ENCODE results near the gene POGK. TPM values are rescaled to one million over a fixed set of nuclear protein-coding genes. Genes with fewer than 3 reads are reported as not detected.

Gene POGK
- polyA plus RNA-seq, 1 experiment, result 13.7 TPM

DNA sequence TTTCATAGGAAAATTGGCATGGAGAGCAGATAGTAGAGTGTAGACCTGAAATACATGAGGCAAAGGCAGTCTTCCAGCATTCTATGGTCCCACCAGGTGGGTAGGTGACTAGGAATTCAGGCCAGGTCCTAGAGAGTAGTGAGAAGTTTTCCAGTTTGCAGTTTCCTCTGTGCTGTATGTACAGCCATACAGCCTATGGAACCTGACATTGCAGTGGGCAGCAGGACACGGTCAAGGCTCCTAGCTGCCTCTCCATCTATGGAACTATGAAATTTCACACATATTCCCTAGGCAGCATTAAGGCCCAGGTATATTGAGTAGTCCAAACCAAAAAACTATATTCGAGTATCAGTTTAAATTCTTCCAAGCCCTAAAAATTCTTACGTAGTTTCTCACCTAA, 16.3 kb downstream of the POGK start:
- no peaks in the 10 kb centered on the region for H3K27me3 ChIP-seq (ENCODE audit: control insufficient read depth, insufficient read depth, low read length)
- TF ChIP-seq, protein P1, sequence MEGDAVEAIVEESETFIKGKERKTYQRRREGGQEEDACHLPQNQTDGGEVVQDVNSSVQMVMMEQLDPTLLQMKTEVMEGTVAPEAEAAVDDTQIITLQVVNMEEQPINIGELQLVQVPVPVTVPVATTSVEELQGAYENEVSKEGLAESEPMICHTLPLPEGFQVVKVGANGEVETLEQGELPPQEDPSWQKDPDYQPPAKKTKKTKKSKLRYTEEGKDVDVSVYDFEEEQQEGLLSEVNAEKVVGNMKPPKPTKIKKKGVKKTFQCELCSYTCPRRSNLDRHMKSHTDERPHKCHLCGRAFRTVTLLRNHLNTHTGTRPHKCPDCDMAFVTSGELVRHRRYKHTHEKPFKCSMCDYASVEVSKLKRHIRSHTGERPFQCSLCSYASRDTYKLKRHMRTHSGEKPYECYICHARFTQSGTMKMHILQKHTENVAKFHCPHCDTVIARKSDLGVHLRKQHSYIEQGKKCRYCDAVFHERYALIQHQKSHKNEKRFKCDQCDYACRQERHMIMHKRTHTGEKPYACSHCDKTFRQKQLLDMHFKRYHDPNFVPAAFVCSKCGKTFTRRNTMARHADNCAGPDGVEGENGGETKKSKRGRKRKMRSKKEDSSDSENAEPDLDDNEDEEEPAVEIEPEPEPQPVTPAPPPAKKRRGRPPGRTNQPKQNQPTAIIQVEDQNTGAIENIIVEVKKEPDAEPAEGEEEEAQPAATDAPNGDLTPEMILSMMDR (IDR thresholded peaks at IDR 0.05; ENCODE audit: insufficient read depth, low read depth, low read length), result no peak
- H3K4me3 ChIP-seq (ENCODE audit: low read depth, low read length), result no peak overlapping the region
- POLR2A ChIA-PET, result interaction anchor here (0.5 kb wide), 1 partner anchor 9 kb away, joined by 3 read pairs; no protein-coding TSS in a partner anchor
- CTCF ChIA-PET, result no interaction called here
- H3K36me3 ChIP-seq (ENCODE audit: control insufficient read depth, insufficient read depth, low read length), result peaks cover 6% of the 10 kb centered on the region
- no peak for DNase-seq (ENCODE audit: low read depth)

DNA sequence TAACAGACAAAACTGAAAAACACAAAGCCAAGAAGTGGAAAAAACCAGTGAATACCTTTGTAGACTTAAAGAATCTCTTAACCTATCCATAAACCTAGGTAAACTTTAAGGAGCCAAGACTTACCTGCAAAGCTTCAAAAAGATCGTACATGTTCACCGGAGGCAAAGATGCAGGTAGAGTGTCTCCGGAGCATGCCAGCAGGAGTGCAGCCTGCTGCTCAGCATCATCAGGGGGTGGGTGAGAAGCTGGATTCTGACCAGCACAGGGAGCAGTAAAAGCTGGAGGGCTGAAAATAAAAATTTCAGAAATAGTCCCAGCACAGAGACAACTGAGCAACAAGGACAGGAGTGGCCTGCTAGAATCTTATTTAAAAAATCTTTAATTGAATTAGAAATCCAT, 18.7 kb downstream of the POGK start:
- TF ChIP-seq, protein P1 (IDR thresholded peaks at IDR 0.05; ENCODE audit: insufficient read depth, low read depth, low read length), result no peak
- POLR2A ChIA-PET, result no interaction called here
- CTCF ChIA-PET, result interaction anchor here (0.9 kb wide), 1 partner anchor 26 kb away, joined by 3 read pairs; no protein-coding TSS in a partner anchor
- H3K36me3 ChIP-seq (ENCODE audit: control insufficient read depth, insufficient read depth, low read length), result peaks cover 7% of the 10 kb centered on the region
- no peaks in the 10 kb centered on the region for H3K27me3 ChIP-seq (ENCODE audit: control insufficient read depth, insufficient read depth, low read length)
- DNase-seq (ENCODE audit: low read depth), result no peak
- no peak overlapping the region for H3K4me3 ChIP-seq (ENCODE audit: low read depth, low read length)

DNA sequence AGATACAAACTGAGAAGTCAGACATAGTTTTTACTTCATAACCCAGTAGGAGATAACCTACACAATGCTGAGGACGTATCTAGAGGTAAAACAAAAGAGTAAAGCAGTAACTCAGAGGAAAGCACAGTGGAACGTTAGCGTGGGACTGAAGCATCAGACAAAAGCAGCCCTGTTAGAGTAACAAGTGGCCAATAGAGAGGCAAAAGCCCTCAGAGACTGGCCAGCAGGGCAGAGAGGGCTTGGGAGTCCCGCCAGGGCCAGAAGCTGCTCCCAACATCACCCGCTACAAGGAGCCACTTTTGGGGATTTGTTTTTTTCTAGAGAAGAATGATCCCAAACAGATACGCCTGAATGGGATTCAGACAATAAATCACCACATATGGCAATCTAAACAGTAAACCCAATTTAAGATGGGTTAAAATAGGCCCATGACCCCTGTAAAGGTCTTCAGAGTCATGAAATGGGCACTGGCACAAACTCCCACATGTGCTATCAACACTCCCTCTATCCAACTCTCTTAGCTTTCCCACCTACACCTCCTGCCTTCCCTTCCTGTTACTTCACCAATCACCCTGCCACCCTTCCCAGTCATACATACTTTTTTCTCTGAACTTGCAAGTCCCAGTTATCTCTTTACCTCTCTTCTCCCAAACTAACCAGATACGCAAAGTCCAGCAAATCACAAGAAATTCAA, 19.6 kb downstream of the POGK start:
- Histone ChIP-seq H3K27me3 (ENCODE audit: control insufficient read depth, insufficient read depth, low read length) (no peaks in the 10 kb centered on the region), H3K4me3 (ENCODE audit: low read depth, low read length) (no peak overlapping the region), H3K36me3 (ENCODE audit: control insufficient read depth, insufficient read depth, low read length) (peaks cover 7% of the 10 kb centered on the region)
- CTCF ChIA-PET, result interaction anchor here (1.7 kb wide), 1 partner anchor 10 kb away, joined by 5 read pairs; no protein-coding TSS in a partner anchor
- TF ChIP-seq, protein P1 (IDR thresholded peaks at IDR 0.05; ENCODE audit: insufficient read depth, low read depth, low read length), result no peak
- POLR2A ChIA-PET, result no interaction called here
- DNase-seq (ENCODE audit: low read depth), result no peak

DNA sequence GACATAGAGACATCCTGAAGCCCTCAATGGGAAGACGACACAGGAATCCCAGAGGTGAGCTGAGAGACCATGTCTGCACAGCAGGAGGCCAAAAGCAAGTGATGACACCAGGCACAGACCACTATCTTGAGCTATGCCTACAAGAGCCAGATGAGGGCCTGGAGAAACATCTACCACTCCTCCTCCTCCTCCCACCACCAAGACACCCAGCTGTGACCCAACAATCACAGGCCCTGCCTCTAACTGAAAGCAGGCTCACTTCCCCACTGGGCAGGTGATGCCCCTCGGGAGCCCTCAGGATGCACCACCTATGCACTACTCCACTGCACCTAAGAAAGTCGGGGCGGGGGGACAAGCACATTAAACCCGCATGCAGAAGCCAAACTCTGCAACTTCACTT, 20.3 kb downstream of the POGK start:
- POLR2A ChIA-PET, result no interaction called here

DNA sequence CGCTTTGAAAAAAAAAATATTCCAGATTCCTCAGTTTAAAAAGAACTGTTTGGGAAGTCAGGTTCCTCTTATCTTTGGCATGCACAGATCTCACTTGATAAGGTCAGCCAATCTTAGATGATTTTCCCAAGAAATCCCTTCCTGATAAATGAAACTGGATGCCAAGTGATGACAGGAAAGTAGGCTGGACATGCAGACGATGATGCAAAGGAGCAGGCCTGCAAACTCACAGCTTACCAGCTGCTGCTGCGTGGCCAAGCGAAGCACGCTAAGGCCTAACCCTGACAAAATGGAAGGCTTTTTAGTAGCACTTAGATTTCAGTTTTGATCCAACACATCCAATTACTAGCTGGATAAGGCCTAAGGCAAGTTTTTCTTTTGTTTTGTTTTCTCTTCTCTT, 26.7 kb downstream of the POGK start:
- Histone ChIP-seq H3K36me3 (ENCODE audit: control insufficient read depth, insufficient read depth, low read length) (peaks cover 1% of the 10 kb centered on the region; the same call in 1 of the 2 replicates), H3K4me3 (ENCODE audit: low read depth, low read length) (no peak overlapping the region), H3K27me3 (ENCODE audit: control insufficient read depth, insufficient read depth, low read length) (no peaks in the 10 kb centered on the region)
- TF ChIP-seq, protein P1 (IDR thresholded peaks at IDR 0.05; ENCODE audit: insufficient read depth, low read depth, low read length), result no peak
- POLR2A ChIA-PET, result no interaction called here
- CTCF ChIA-PET, result no interaction called here
- DNase-seq (ENCODE audit: low read depth), result no peak

More for the DNA sequence above, 20.3 kb downstream of the POGK start:
- no peak for DNase-seq (ENCODE audit: low read depth)
- no peak overlapping the region for H3K4me3 ChIP-seq (ENCODE audit: low read depth, low read length)
- CTCF ChIA-PET, result interaction anchor here (1.1 to 1.7 kb wide), 2 partner anchors 8 to 9 kb away, joined by 3 to 5 read pairs; no protein-coding TSS in a partner anchor
- H3K36me3 ChIP-seq (ENCODE audit: control insufficient read depth, insufficient read depth, low read length), result peaks cover 7% of the 10 kb centered on the region
- no peaks in the 10 kb centered on the region for H3K27me3 ChIP-seq (ENCODE audit: control insufficient read depth, insufficient read depth, low read length)
- TF ChIP-seq, protein P1 (IDR thresholded peaks at IDR 0.05; ENCODE audit: insufficient read depth, low read depth, low read length), result no peak
